NCI-H1048 (cell line): ENCODE measurements around the gene TMEM240.
"Not testable (repeated sequence)": the region's sequence is repeated elsewhere in the genome, so short reads cannot be mapped to it uniquely, and the experiment has no call there.

ENCODE experiments used
- DNase-seq: peaks from one replicate; lab custom pipeline; 2025; lab: John Stamatoyannopoulos, UW

The TMEM240 gene

DNA sequence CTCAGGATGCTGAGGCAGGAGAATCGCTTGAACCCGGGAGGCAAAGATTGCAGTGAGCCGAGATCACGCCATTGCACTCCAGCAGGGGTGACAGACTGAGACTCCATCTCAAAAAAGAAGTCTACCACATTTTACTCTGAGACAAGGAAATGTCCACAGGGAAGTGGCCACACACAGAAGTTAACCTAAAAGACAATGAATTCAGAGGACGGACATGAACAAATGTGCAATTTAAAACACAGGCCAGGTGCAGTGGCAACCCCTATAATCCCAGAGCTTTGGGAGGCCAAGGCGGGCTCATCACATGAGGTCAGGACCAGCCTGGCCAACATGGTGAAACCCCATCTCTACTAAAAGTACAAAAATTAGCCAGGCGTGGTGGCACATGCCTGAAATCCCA, 17.3 kb upstream of the TMEM240 start:
- not testable (repeated sequence) for DNase-seq

DNA sequence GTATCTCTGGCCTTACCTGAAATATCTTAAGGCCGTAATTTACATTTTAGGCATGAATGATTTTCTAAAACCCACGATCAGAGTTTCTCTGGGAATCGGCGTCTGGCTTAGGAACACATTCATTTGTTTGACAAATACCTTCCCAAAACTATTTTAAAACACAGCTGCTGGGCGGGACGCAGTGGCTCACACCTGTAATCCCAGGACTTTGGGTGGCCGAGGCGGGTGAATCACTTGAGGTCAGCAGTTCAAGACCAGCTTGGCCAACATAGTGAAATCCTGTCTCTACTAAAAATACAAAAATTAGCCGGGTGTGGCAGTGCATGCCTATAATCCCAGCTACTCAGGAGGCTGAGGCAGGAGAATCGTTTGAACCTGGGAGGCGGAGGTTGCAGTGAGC, 16.5 kb upstream of the TMEM240 start:
- DNase-seq = not testable (repeated sequence)

DNA sequence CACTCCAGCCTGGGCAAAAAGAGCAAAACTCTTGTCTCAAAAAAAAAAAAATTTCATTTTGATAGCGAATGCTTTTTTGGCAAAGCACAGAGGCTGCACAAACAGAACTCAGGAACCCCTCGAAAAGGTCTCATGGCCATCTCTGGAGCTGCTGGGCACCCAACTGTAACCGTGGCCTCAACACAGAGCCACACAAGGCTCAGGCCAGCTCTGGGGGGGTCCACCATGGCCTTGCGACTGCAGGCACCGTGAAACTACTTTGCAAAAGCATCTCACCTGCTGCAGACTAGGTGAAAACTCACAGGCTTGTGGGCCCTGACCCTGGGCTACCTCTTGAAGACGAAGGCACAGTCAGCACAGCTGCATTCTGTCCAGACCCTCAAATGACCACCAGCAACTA, 16.1 kb upstream of the TMEM240 start:
- no peak for DNase-seq

DNA sequence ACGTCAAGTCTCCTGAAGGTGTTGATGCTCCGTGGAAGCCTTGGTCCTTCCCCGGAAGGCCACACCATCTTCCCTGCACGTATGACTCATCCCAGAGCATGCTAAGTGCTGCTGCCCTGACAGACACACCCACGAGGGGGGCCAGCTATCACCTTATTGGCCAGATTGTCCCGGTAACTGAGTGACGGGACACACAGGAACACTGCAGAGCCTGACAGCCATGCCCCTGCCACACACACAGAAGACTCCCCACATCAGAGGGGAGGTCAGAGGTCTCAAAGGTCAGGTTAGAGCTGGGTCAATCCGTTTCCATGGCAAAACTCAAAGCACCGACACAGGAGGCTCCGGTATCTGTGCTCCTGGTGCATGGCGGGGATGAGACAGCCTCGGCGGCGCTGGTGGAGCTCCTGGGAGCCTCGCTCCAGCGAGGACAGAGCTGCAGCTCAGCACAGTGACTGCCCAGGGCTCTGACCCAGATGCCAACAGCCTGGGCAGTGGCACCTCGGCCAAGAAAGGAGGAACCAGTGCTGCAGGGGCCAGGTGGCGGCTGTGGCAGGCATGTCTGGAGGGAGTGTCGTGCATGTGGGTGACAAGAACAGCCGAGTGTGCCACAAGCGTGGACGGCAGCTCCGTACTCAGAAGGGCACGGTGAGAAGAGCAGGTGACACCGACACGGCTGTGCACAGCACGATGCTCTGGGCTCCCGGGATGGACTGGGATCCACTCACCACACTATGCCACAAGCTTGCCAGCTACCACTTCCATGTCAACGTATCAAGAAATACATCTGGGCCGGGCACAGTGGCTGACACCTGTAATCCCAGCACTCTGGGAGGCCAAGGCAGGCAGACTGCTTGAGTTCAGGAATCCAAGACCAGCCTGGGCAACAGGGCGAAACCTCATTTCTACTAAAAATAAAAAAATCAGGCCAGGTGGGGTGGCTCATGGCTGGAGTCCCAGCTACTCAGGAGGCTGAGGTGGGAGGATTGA, 14.8 kb upstream of the TMEM240 start:
- DNase-seq = no peak

DNA sequence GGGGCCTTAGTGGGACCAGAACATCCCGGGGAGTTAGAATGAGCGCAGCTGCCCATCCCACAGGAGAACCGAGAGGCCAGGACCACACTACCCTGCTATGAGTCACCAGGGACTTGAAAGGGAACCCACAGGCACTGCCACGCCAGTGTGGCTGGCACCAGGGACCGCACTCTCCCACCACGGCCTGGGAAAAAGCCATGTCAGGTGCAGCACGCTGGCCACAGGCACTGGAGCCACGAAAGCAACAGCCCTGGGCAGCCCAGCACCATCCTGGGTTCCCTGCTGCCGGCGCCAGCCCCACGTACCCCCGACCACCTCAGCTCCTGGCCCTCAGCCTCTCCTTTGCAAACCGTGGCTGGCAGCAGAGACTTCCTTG, 14.1 kb upstream of the TMEM240 start:
- DNase-seq = no peak

DNA sequence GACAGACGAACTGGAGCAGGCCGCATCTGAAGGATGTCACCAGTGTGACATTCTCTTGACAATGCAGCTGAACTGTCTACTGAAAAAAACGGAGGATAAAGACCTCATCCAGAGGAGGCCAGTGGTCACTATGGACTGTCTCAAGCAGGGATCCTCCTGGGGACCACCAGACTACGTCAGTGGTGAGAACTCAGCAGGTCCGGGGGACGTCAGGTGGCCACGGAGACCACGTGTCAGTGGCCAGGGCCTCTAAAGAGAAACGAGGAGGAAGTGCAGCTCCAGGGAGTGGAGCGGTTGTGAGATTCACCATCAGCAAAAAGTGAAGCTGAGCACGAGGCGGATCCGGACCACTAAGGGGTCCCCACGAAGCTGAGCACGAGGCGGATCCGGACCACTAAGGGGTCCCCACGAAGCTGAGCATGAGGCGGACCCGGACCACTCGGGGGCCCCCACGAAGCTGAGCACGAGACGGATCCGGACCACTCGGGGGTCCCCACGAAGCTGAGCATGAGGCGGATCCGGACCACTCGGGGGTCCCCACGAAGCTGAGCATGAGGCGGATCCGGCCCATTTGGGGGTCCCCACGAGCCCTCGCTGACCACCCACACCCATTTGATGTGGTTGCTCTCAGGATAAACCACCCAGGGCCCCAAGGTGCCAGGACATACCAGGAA, 13.5 kb upstream of the TMEM240 start:
- no peak for DNase-seq

DNA sequence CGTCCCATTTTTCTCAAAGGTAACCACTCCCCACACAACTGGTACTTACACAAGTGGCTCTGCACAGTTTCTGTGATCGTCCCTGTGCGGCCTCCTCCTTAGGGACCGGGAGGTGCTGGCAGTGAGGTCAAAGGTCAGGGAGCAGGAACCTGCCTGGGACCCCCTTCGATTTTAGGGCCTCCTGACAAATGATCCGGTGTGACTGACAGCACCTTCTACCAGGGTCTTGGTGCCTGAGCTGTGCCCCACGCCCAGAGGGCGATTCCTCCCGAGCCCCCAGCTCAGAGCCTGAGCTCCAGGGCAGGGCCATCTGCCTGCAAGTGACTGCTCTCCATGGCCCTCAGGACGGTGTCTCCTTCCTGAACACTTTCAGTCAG, 11.8 kb upstream of the TMEM240 start:
- DNase-seq = no peak

DNA sequence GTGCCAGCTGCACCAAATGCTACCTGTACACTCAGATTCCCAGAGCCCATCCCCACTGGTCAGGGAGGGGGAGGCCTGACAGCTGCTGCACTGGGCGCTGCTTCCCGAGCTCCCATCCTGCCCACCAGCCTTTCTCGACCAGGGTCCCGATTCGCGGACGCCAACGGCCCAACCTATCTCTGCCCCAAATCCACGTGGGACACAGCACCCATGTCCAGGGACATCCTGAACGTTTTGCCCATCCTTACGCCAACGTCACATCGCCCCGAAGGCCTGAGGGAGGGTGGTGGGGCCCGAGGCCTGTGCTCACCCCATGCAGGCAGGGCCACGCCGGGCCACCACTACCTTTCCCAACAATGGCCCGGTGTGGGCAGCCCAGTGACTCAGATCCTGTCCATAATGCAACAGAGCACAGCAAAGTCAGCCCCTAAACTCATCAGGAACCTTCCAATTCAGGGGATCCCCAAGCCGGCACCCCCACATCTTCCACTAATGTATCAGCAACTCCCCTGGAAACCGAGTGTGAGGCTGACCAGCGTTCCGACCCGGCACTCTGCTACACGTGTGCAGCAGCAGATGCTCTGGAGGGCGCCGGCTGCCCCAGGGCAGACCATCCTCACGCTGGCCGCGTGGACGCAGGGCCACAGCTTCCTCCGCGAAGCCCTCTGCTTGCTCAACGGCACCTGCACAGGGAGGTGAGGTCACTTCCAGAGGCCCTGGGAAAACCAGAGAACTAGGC, 11.3 kb upstream of the TMEM240 start:
- DNase-seq = no peak

DNA sequence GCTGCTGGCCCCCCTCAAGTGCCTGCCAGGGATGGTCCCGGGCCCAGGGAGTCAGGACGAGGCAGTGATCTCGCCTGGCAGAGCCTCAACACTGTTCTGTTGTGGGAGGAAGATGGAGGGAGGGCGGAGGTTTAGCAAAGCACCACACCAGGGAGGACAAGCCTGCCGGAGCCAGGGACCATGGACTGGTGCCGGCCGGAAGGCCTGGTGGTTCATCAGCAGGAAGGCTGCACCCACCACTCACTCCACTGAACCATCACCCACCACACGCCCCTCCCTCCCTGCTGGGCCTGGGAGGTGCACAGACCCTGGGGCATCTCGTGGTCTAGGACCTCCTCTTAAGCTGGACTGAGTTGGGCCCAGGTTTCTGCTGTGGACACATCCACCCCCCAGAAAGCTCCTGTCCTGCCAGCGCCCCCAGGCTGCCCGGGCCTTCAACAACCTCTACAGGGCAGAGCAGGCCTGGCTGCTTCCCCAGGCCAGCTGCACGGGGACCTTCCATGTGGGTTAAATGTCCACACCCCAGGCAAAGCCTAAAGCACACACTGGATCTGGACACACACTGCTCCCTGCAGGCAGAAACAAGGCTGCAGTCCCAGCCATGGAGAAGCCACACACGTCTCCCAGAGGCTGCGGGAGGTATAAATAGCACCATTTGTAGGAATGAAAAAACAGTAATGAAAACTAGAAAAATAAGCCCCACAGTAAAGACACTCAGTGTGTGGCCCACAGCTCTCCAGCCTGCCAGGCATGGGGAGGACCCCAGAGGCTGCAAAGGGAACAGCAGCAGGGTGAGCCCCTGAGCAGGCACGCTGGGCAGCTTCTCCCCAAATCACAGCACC, 10.4 kb upstream of the TMEM240 start:
- no peak for DNase-seq

DNA sequence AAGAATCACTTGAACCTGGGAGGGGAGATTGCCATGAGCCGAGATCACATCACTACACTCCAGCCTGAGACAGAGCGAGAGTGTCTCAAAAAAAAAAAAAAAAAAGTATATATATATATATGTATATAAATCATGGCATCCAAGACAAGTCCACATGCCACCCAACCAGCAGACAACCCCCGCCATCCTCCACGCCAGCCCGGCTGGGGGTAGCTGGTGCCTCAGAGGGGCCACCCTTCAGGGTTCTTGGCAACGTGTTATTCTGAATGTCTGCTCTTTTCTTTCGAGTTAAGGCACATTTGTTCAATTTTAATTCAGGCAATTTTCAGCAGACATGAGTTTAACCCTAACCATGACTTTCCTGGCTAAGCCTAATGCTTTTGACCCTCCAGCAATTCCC, 9.7 kb upstream of the TMEM240 start:
- DNase-seq = no peak

DNA sequence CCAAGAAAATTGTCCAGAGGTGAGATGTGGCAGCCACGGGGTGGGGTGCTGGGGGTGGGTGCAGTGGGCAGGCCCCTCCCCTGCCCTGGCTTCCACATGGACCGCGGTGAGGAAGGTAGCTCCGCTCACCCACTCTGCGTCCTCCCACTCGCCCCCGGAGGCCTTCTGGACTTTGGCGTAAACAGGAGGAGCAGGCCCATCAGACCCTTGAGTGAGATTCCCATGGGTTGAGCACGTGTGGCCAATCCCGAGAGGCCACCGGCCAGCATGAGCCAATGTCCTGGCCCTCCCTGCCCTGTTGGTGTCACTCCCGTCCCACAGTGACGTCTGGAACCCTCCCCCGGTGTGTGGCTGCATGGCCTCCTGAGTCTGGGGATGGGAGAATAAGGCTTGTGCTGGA, 8.2 kb upstream of the TMEM240 start:
- no peak for DNase-seq

DNA sequence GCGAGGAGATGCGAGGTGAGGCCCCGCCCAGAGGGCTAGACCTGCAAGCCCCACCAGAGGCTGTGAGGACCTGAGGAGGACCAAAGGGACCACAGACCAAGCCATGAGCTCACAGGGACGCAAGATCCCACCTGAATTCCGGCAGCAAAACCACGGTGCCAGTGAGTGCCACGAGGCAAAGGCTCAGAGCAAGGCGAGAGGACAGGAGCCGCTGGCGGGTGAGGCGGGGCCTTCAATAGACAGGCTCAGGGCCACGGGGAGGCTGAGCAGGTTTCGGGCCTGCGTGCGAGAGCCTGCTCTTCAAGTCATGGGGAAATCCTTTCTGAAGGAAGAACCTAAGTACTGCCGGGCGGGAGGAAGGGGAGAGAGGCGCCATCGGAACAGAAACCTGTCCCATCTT, 7.1 kb upstream of the TMEM240 start:
- DNase-seq = no peak

DNA sequence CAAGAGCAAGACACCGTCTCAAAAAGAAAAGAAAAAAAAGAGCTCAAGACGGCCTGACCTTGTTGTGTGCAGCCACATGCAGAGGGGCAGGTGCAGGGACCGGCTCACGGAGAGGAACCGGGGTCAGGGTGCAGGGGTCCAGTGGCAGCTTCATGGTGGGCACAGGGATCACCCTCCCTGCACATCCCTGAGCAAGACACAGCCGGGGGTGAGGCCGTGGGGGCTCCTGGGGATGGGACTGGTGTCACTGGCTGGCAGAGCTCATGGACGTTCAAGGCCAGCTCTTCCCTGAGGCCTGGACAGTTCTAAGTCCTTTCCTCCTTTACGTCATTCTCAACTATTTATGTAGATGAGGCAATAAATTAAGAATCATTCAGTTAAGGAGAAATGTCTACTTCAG, 6.6 kb upstream of the TMEM240 start:
- no peak for DNase-seq

DNA sequence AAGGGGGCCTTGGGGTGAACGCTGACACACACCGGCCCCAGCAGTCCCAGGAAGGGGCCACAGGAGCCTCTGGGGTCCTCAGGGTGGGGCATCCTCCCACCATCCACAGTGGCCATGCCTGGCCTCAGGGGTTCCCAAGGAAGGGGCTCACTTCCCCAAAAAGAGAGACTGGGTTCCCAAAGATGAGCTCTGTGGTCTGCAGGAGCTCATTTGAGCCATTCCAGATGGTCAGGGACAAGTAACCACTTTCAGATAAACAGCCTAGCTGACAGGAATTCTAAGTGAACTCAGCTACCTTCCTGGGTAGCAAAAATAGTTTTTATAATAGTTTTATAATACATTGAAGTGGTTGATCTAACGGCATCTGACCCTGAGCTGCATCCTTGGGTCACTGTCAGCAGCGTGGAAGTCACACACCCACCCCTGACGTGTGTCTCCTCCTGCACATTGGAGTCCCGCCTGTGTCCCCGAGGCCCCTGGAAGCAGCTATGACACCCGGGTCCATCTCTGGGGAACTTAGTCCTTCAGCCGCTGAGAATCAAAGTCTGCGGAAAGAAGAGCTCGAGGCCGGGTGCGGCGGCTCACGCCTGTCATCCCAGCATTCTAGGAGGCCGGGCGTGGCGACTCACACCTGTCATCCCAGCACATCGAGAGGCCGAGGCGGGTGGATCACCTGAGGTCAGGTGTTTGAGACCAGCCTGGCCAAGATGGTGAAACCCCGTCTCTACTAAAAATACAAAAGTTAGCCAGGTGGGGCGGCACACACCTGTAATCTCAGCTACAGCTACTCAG, 5.7 kb upstream of the TMEM240 start:
- no peak for DNase-seq

DNA sequence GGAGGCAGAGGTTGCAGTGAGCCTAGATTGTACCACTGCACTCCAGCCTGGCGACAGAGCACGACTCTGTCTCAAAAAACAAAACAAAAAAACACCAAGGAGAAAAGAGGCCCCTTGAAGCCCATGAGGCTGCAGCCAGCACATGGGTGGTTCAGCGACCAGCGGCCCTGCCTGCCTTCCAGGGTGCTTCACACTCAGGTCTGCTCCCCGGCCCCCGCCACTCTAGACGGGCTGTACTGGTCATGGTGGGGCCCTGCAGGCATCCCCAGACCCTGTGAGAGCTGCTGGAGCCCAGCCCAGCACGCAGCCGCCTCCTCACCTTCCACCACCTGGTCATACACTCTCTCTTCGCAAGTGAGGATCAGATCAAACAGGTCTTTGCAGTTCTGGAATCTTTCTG, 4.1 kb upstream of the TMEM240 start:
- DNase-seq = no peak

DNA sequence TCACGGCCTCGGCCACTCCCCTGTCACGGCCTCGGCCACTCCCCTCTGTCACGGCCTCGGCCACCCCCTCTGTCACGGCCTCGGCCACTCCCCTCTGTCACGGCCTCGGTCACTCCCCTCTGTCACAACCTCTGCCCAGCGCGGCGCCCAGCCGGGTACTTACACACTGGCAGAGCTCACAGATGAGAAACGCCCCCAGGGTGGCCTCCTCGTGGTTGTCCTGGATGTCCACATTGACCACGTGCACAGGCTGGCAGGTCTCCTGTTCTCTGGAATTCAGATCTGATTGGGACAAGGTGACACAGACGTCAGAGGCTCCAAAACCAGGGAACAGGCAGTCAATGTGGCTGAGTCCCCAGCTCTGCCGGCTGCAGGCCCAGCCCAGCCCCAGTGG, 3.3 kb upstream of the TMEM240 start:
- DNase-seq = no peak

DNA sequence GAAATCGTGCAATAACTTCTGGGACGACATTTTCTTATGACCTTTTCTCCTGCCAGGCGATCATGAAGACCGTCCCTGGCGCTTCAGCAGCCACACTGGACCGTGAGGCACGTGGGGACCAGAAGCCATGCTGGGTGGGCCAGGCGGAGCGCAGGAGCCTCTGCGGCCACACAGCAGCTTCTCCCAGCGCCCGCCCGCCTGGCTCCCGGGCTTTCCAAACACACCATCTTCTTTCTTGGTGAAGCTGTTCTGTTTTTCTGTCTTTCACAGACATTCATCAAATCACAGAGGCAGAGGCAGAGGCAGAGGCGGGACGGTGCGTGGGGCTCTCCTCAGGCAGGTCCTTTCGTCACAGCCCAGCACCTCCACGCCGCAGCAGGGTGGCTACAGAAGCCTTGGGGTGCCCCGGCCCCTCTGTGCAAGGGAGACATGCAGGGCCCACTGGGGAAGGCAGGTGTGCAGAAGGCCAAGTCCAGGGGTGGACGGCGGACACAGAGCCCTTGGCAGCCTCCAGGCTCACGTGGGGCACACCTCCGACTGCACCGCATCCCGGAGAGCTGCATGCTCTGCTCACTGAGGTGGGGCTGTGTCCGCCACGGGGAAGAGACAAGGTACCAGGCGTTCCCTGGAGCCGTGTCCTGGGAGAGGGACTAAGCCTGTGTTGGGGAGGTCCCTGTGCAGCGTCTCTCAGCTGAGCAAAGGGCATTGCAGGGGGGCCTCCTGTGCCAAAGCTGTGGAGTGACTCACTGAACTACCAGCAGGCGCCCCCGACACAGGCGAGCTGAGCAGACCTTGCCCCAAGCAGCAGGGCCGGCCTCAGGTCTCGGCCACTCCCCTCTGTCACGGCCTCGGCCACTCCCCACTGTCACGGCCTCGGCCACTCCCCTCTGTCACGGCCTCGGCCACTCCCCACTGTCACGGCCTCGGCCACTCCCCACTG, 2.6 kb upstream of the TMEM240 start:
- DNase-seq = no peak

DNA sequence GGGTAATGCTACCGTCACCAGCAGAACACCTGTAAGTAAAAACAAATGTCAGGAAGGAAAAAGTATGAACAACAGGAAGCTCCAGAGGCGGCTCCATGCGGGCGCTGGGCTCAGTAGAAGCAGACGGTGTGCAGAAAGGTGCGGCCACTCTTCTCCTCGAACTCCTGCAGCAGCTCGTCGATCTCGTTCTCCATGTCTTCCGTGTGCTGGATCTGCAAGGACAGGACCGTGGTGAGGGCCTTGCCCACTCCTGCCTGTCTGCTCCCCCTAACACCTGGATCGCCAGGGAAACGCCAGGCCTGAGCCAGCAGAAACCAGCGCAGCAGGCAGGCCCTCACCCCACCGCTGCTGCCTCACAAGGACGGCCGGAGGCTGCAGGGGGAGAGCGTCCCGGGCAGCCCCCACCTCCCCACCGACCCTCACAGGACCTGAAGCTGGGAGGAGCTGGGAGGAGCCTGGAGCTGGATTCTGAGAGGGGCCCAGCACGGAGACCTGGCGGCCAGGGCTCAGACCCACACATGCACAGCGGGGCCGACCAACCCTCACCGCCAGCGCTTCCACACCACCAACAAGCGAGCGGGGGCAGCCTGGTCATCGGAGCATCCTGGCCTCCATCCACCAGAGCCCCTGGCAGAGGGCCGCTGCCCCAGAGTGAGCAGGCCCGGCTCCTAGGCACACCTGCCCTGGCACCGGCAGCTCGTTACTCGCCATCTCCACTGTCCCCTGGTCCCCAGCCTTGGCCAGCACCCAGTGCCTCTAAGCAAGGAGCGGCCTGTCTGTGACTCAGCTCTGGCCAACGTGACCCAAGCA, 1.7 kb upstream of the TMEM240 start:
- no peak for DNase-seq
